NCI-H1105 (cell line): ENCODE data around the gene HYCC1.
"Not testable (repeated sequence)": the region's sequence is repeated elsewhere in the genome, so short reads cannot be mapped to it uniquely, and the experiment has no call there.

Experiments
- DNase-seq: peaks from one replicate; lab custom pipeline; 2025; lab: John Stamatoyannopoulos, UW

The HYCC1 gene

DNA sequence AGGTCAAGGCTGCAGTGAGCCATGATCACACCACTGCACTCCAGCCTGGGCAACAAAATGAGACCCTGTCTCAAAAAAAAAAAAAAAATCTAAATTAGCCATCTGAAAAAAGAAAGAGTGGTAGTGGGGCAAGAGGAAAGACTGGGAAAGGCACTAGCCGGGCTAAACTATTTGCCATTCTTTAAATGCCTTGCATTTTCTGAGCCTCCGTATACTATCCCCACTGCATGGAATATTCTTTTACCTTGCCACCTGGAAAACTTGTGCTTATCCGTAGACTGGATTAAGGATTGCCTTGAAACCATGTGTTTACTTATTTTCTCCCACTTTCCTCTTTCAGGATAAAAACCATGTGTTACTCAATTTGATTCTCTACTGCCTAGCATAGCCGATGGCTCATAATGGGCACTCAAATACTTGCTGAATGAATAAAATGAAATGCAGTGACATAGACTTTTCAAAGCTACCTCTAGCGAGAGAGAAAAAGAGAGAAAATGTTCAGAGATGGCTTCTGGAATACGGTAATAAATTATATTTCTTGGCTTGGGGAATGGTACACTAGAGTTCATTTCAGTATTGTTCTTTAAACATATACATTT is 30.6 kb downstream of the HYCC1 start:
- DNase-seq = no peak

DNA sequence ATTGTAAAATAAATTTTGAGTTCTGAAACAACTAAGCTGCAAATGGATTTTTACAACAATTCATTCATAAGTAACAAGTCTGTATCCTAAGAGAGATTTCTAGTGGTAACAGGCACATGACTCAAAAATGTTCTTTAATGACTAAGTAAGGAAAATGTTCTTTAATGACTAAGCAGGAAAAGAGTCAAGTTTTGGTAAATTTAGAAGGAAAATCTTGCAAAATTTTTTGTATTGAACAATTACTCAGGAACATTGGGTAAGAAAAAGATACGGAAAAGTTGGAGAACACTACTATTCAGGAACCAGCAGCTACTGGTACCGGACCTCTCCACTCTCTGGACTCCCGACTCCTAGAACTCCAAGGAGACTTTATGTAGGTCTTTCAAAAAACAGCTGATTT is 33.5 kb downstream of the HYCC1 start:
- DNase-seq = no peak

DNA sequence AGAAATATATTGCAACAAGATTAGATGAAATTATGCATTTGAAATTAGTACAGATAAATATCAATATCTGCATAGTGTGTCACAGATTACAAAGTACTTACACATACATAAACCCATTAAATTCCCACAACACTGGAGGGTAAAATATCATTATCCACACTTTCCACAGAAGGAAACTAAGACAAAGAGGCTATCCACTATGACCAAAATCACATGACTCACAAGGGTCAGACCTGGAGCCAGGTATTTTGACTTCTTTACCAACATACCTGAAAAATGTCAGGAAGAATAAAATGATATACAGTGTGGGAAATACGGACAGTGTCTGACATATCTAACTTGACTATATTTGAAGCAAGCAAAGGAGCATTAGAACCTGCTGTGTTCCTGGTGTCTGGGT is 34.1 kb downstream of the HYCC1 start:
- no peak for DNase-seq

DNA sequence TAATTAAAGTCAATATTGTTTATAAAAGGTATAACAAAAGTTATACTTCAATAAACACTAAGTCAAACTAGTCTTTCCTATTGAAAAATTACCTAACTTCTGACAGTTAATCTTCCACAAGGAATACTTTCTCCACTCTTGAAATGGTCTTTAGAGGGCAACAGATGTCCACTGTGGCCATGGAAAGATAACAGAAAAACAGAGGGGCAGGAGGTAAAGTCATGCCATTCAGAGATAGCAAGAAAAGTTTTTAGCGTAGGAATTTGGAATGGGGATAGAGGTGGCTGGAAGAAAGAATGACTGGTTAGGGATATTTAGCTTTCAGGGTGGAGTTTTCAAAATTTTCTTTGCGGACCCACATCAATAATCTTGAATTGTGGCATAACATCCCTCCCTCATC is 34.7 kb downstream of the HYCC1 start:
- DNase-seq = no peak

DNA sequence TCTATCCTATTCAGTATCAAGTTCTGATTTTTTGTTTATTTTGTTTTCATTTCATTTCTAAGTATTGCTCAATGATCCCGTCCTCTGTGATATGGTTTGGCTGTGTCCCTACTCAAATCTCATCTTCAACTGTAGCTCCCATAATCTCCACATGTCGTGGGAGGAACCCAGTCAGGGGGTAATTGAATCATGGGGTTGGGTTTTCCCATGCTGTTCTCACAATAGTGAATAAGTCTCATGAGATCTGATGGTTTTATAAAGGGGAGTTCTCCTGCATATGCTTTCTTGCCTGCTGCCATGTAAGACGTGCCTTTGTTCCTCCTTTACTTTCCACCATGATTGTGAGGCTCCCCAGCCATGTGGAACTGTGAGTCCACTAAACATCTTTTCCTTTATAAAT is 39.3 kb downstream of the HYCC1 start:
- DNase-seq = not testable (repeated sequence)

DNA sequence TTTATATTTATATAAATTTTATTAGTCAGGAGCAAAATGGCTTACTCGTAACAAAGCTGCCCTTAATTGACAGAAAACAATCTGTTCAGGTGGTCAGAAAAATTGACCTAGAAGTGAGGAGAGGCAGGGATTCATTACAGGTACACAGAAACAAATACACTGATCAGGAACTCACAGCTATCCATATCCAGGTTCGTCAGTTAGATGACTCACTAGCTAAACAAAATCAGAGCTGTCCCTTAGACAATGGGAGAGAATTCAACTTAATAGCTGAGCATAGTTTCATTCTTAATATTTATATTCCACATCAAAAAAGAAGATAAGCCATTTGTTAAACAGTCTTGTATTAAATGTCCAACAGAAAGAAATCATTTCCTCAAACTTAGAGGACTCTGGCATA is 41.7 kb downstream of the HYCC1 start:
- no peak for DNase-seq

DNA sequence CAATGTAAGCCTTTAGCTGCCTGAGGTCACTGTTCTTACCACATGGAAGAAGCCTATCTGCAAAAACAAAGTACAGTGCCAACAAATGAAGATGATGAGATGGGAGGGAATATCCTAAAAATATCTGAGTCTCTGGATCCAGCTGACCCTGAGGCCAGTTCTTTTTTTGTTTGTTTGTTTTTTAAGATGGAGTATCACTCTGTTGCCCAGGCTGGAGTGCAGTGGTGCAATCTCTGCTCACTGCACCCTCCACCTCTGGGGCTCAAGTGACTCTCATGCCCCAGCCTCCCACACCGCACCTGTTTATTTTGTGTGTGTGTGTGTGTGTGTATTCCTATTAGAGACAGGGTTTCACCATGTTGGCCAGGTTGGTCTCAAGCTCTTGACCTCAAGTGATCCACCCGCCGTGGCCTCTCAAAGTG is 44.9 kb downstream of the HYCC1 start:
- no peak for DNase-seq
